ENCODE data around the gene SETBP1. TPM values are rescaled to one million over a fixed set of nuclear protein-coding genes. Genes with fewer than 3 reads are reported as not detected.

Gene SETBP1
- total and polyA plus RNA-seq, 2 of the 13 experiments (the other 11 are each of a cell fraction or from before 2014, with no cell fraction given): 0.18 to 0.65 TPM

GRCh38 chr18:44866103-44866502, 185.4 kb downstream of the SETBP1 start (continued):
- TF ChIP-seq, protein P1, sequence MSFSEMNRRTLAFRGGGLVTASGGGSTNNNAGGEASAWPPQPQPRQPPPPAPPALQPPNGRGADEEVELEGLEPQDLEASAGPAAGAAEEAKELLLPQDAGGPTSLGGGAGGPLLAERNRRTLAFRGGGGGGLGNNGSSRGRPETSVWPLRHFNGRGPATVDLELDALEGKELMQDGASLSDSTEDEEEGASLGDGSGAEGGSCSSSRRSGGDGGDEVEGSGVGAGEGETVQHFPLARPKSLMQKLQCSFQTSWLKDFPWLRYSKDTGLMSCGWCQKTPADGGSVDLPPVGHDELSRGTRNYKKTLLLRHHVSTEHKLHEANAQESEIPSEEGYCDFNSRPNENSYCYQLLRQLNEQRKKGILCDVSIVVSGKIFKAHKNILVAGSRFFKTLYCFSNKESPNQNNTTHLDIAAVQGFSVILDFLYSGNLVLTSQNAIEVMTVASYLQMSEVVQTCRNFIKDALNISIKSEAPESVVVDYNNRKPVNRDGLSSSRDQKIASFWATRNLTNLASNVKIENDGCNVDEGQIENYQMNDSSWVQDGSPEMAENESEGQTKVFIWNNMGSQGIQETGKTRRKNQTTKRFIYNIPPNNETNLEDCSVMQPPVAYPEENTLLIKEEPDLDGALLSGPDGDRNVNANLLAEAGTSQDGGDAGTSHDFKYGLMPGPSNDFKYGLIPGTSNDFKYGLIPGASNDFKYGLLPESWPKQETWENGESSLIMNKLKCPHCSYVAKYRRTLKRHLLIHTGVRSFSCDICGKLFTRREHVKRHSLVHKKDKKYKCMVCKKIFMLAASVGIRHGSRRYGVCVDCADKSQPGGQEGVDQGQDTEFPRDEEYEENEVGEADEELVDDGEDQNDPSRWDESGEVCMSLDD (CRISPR knock-in tag; IDR thresholded peaks at IDR 0.05; ENCODE audit: borderline replicate concordance): no peak
- TF ChIP-seq NBN (conservative IDR thresholded peaks at IDR 0.05) (no peak), FUBP1 (CRISPR knock-in tag; IDR thresholded peaks at IDR 0.05; ENCODE audit: borderline replicate concordance) (no peak), NFYB (CRISPR knock-in tag; IDR thresholded peaks at IDR 0.05) (no peak), ZNF326 (CRISPR knock-in tag; IDR thresholded peaks at IDR 0.05; ENCODE audit: borderline replicate concordance) (no peak), ZNF839 (CRISPR knock-in tag; IDR thresholded peaks at IDR 0.05; ENCODE audit: borderline replicate concordance) (no peak), TSC22D2 (CRISPR knock-in tag; IDR thresholded peaks at IDR 0.05; ENCODE audit: borderline replicate concordance) (no peak), ZNF749 (CRISPR knock-in tag; IDR thresholded peaks at IDR 0.05; ENCODE audit: borderline replicate concordance) (no peak), SOX13 (IDR thresholded peaks at IDR 0.05) (no peak), SOX13 (CRISPR knock-in tag; conservative IDR thresholded peaks at IDR 0.05 in 1 of 2, IDR thresholded peaks at IDR 0.05 in 1 of 2) (no peak), ZNF788 (CRISPR knock-in tag; IDR thresholded peaks at IDR 0.05; ENCODE audit: borderline replicate concordance) (no peak), ZNF629 (CRISPR knock-in tag; conservative IDR thresholded peaks at IDR 0.05) (no peak)
